ENCODE measurements around the gene LDHD. TPM values are rescaled to one million over a fixed set of nuclear protein-coding genes. Genes with fewer than 3 reads are reported as not detected.
A peak's percentile ranks its signal among the peaks of the same experiment; 100 is the strongest.

The LDHD gene
- polyA plus RNA-seq (2011; rRNA removed): 0.79 and 0.90 TPM in 2 replicates
- 1.1 and 1.4 TPM in 2 replicates for polyA plus RNA-seq (2012; cell fraction: cytosol; rRNA removed)
- polyA plus RNA-seq (2012; cell fraction: nucleus; rRNA removed): 3.0 and 3.8 TPM in 2 replicates
- polyA plus RNA-seq (2017; fragmentation: RNase III; extraction: RNeasy Plus Mini Kit Qiagen cat#74134 plus additional on column Dnase treatment): 0.83 to 1.3 TPM (median 1.1 TPM) in 3 replicates
- 0.44 and 0.87 TPM in 2 replicates for polyA minus RNA-seq (2011; rRNA and poly(A)+ RNA removed)

- ATAC-seq (peak; percentile 92 to 95), FAIRE-seq (no peak), DNase-seq (ENCODE audit: low read depth in 1 of 2, low spot score in 1 of 2) (peak; percentile 81 to 86)
- ChIA-PET POLR2A (no interaction called here), CTCF (interaction anchor here (0.8 to 13.4 kb wide), 2 partner anchors 114 to 120 kb away, joined by 3 to 252 read pairs; partner anchors contain the start of gene ZNRF1)
- TF ChIP-seq TP53 (CRISPR knock-in tag; IDR thresholded peaks at IDR 0.05) (no peak), REST (IDR thresholded peaks at IDR 0.05) (no peak), MAX (IDR thresholded peaks at IDR 0.05) (no peak), NPAS2 (CRISPR knock-in tag; IDR thresholded peaks at IDR 0.05; ENCODE audit: borderline replicate concordance) (no peak), EP300 (IDR thresholded peaks at IDR 0.05) (no peak), CTCF (IDR thresholded peaks at IDR 0.05) (no peak), GATA3 (IDR thresholded peaks at IDR 0.05; ENCODE audit: borderline replicate concordance) (no peak), ZNF302 (CRISPR knock-in tag; IDR thresholded peaks at IDR 0.05) (no peak), FOXS1 (CRISPR knock-in tag; IDR thresholded peaks at IDR 0.05) (no peak), EHMT2 (IDR thresholded peaks at IDR 0.05; ENCODE audit: low read depth) (no peak), KDM1A (IDR thresholded peaks at IDR 0.05; ENCODE audit: low read depth) (no peak), HEYL (CRISPR knock-in tag; IDR thresholded peaks at IDR 0.05) (no peak), ATOH8 (CRISPR knock-in tag; IDR thresholded peaks at IDR 0.05; ENCODE audit: low read depth) (no peak), RNF2 (IDR thresholded peaks at IDR 0.05; ENCODE audit: borderline replicate concordance, low read depth) (no peak), HMGXB4 (CRISPR knock-in tag; IDR thresholded peaks at IDR 0.05; ENCODE audit: borderline replicate concordance) (no peak), HOXA7 (CRISPR knock-in tag; IDR thresholded peaks at IDR 0.05) (no peak), MAFK (IDR thresholded peaks at IDR 0.05; ENCODE audit: partially characterized antibody) (no peak), CEBPB (IDR thresholded peaks at IDR 0.05) (no peak)
- peaks cover 13% of the 10 kb centered on the region for H3K4me1 ChIP-seq
- peak within 1 kb of the TSS; percentile 38 for H3K4me3 ChIP-seq
- H3K9me3 ChIP-seq: no peaks in the 10 kb centered on the region; the same call in 1 of the 3 replicates
- 32% methylated on average over 7 of the region's 15 CpGs for WGBS (ENCODE audit: missing lambda C conversion rate)
- H3K27ac ChIP-seq: peak within 1 kb of the TSS; percentile 54 to 69
- H3K4me2 ChIP-seq: peak within 1 kb of the TSS; percentile 83
These were observed at the start of gene LDHD for GRCh38 chr16:75116081-75116910. TSS of gene LDHD (minus strand) at chr16:75116780. CDS start at chr16:75116720, 60 bp downstream.
